Measurements from ENCODE around the gene NUP133. TPM values are rescaled to one million over a fixed set of nuclear protein-coding genes. Genes with fewer than 3 reads are reported as not detected.

NUP133 gene
- total and polyA plus RNA-seq, 2 of the 4 experiments (the other 2 are of a cell fraction), result 13.4 to 30.5 TPM

DNA sequence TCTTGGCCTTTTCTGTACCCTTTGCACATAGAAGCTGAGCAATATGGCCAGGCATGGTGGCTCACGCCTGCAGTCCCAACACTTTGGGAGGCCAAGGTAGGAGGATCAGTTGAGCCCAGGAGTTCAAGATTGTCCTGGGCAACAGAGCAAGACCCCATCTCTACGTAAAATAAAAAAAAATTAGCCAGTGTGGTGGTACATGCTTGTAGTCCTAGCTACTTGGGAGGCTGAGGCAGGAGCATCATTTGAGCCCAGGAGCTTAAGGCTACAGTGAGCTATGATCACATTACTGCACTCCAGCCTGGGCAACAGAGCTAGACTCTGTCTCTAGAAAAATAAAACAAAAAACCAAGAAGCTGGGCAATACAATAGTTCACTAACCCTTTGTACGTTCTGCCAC is 80.6 kb downstream of the NUP133 start:
- H3K9me1 ChIP-seq (ENCODE audit: insufficient read depth, low read length), result no peaks in the 10 kb centered on the region
- H3K4me2 ChIP-seq (ENCODE audit: low read depth, low read length), result no peak overlapping the region
- POLR2A ChIA-PET (ENCODE audit: unreplicated experiment), result no interaction called here
- DNase-seq (no peak), ATAC-seq (ENCODE audit: low read depth) (no peak)
- intact Hi-C loops (cut with micrococcal nuclease) (no loop called here), dilution Hi-C loops (cut with HindIII; ENCODE audit: low sequenced_read_pairs, unreplicated experiment) (no loop called here), in situ Hi-C loops (cut with MboI; ENCODE audit: low sequenced_read_pairs) (no loop called here)
- no peak overlapping the region for H2AFZ ChIP-seq (replicated peaks; ENCODE audit: low read length, poor library complexity)
- H2AK9ac ChIP-seq (replicated peaks; ENCODE audit: low read depth, low read length, poor library complexity), result no peak overlapping the region
- H2BK15ac ChIP-seq (ENCODE audit: low read depth, low read length), result no peak overlapping the region
- no peak overlapping the region for H3K56ac ChIP-seq (ENCODE audit: extremely low read depth, insufficient read depth, low read length)
- no TSS peak for BruUV-seq (replicated peaks)
- H4K91ac ChIP-seq (ENCODE audit: insufficient read depth, low read depth, low read length), result no peak overlapping the region
- H4K5ac ChIP-seq (ENCODE audit: low read depth, low read length), result no peak overlapping the region
- H3K27me3 ChIP-seq (ENCODE audit: control insufficient read depth, insufficient read depth, low read length), result peaks cover 41% of the 10 kb centered on the region
- WGBS, 2 experiments (ENCODE audit: extremely low coverage in 2 of 2, insufficient read length in 1 of 2), result no CpG with 5 or more reads among the region's 3 CpGs
- H3K9me3 ChIP-seq (ENCODE audit: control insufficient read depth, insufficient read depth, low read length), result peaks cover 8% of the 10 kb centered on the region
- no peaks in the 10 kb centered on the region for H4K20me1 ChIP-seq (ENCODE audit: insufficient read depth, low read length)
- H4K8ac ChIP-seq (ENCODE audit: low read depth in 2 of 2, low read length in 2 of 2), result no peak overlapping the region
- H2BK120ac ChIP-seq (ENCODE audit: low read depth, low read length), result no peak overlapping the region
- H3K18ac ChIP-seq (ENCODE audit: low read depth, low read length), result no peak overlapping the region
- no peaks in the 10 kb centered on the region; the same call in 1 of the 2 replicates for H3K4me1 ChIP-seq (ENCODE audit: control insufficient read depth, insufficient read depth, low read length)
- H2BK5ac ChIP-seq (ENCODE audit: low read depth, low read length, poor library complexity, severe bottlenecking), result no peak overlapping the region
- no peak overlapping the region for H3K27ac ChIP-seq (ENCODE audit: insufficient read depth, low read length)
- no peak overlapping the region for H2AK5ac ChIP-seq (ENCODE audit: low read depth, low read length)
- H3K4me3 ChIP-seq (ENCODE audit: insufficient read depth, low read depth, low read length), result no peak overlapping the region
- H3K36me3 ChIP-seq (ENCODE audit: control insufficient read depth, insufficient read depth, low read length), result no peaks in the 10 kb centered on the region; the same call in 1 of the 2 replicates
- no peak overlapping the region for H3K4ac ChIP-seq (ENCODE audit: low read depth, low read length)
- no peak overlapping the region for H3K23ac ChIP-seq (ENCODE audit: low read depth, low read length)
- no peak overlapping the region for H3K9ac ChIP-seq (ENCODE audit: low read depth, low read length)
- no peaks in the 10 kb centered on the region for H3K79me1 ChIP-seq (ENCODE audit: low read depth in 1 of 2, low read length in 2 of 2)
- CTCF ChIA-PET, result interaction anchor here (0.5 to 1.6 kb wide), 2 partner anchors 17 to 113 kb away, joined by 4 to 5 read pairs; no protein-coding TSS in a partner anchor
- H2BK20ac ChIP-seq (ENCODE audit: low read depth, low read length), result no peak overlapping the region
- TF ChIP-seq, protein P1, sequence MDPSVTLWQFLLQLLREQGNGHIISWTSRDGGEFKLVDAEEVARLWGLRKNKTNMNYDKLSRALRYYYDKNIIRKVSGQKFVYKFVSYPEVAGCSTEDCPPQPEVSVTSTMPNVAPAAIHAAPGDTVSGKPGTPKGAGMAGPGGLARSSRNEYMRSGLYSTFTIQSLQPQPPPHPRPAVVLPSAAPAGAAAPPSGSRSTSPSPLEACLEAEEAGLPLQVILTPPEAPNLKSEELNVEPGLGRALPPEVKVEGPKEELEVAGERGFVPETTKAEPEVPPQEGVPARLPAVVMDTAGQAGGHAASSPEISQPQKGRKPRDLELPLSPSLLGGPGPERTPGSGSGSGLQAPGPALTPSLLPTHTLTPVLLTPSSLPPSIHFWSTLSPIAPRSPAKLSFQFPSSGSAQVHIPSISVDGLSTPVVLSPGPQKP (IDR thresholded peaks at IDR 0.05; ENCODE audit: borderline replicate concordance, low read depth, low read length), result no peak
- TF ChIP-seq RCOR1 (IDR thresholded peaks at IDR 0.05; ENCODE audit: insufficient replicate concordance, low read length) (no peak), NFE2L2 (IDR thresholded peaks at IDR 0.05; ENCODE audit: low read depth, low read length) (no peak), SMC3 (IDR thresholded peaks at IDR 0.05; ENCODE audit: low read depth, low read length) (no peak), FOS (IDR thresholded peaks at IDR 0.05; ENCODE audit: low read depth, low read length) (no peak), MAZ (IDR thresholded peaks at IDR 0.05; ENCODE audit: borderline replicate concordance, low read depth, low read length) (no peak), BHLHE40 (IDR thresholded peaks at IDR 0.05; ENCODE audit: low read depth, low read length) (no peak), MXI1 (IDR thresholded peaks at IDR 0.05; ENCODE audit: borderline replicate concordance, low read depth, low read length) (no peak)
- H3K14ac ChIP-seq (replicated peaks; ENCODE audit: low read depth, low read length), result no peak overlapping the region
